Neural crest cell (in vitro differentiated cells): ENCODE results near the gene S100A1. TPM values are rescaled to one million over a fixed set of nuclear protein-coding genes. Genes with fewer than 3 reads are reported as not detected.
A peak's percentile ranks its signal among the peaks of the same experiment; 100 is the strongest.
"Not testable (repeated sequence)": the region's sequence is repeated elsewhere in the genome, so short reads cannot be mapped to it uniquely, and the experiment has no call there.

ENCODE experiments used
- DNase-seq: peaks from one replicate; pipeline ENCODE4 v3.0.0; 2021; ENCODE audit warnings: low read depth, mixed read lengths, low spot score
- H3K27ac Mint-ChIP-seq: one replicate; pipeline ENCODE4 v1.8.0; 2021; ENCODE audit warnings: mild to moderate bottlenecking, mixed read lengths; ENCODE audit not compliant: unreplicated experiment
- H3K27me3 Mint-ChIP-seq: 2 replicates; pipeline ENCODE4 v1.8.0; 2021; ENCODE audit warnings: low read depth, mild to moderate bottlenecking, mixed read lengths
- H3K36me3 Mint-ChIP-seq: 2 replicates; pipeline ENCODE4 v1.8.0; 2021; ENCODE audit warnings: low read depth, mild to moderate bottlenecking, mixed read lengths
- H3K4me1 Mint-ChIP-seq: 2 replicates; pipeline ENCODE4 v1.8.0; 2021; ENCODE audit warnings: mixed read lengths
- H3K4me3 Mint-ChIP-seq: one replicate; pipeline ENCODE4 v1.8.0; 2021; ENCODE audit warnings: mild to moderate bottlenecking, mixed read lengths
- H3K9me3 Mint-ChIP-seq: 2 replicates; pipeline ENCODE4 v1.8.0; 2021; ENCODE audit warnings: mixed read lengths
- total RNA-seq: library from RNA; stranded (reverse); gene quantifications from 2 replicates; pipeline ENCODE4 v1.2.1, GENCODE V29; 2021
- TF ChIP-seq, protein P1 (sequence below): fragments of 200-600 bp; sonication (generic); conservative IDR thresholded peaks from 2 replicates; pipeline ENCODE4 v1.5.0; 2021; ENCODE audit warnings: antibody characterized with exemption, mild to moderate bottlenecking

S100A1 gene
- total RNA-seq, 1 donor from 2014 or later, result not detected

DNA sequence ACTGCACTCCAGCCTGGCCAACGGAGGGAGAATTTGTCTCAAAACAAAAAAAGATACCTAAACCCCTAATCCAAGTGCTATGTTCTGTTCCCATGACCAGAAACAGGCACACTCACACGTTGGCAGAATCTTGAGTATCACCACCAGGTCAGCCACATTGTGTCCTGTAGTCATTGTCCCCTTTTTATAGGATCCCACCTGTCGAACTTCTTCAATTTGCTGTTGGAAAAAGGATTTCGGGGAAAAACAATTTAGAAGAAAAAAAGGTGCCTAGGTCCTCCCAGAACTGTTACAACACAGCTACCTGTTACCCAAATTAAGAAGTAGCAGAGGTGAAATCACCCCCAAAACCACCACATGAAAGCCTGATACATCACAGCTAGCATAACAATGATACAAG lies 39.2 kb downstream of the S100A1 start:
- Mint-ChIP-seq H3K27me3 (no peaks in the 10 kb centered on the region), H3K9me3 (no peaks in the 10 kb centered on the region), H3K36me3 (peaks cover 27% of the 10 kb centered on the region), H3K4me1 (peaks cover 24% of the 10 kb centered on the region), H3K27ac (no peak overlapping the region), H3K4me3 (peak overlapping the region; percentile 87)
- DNase-seq, result no peak
- TF ChIP-seq, protein P1, sequence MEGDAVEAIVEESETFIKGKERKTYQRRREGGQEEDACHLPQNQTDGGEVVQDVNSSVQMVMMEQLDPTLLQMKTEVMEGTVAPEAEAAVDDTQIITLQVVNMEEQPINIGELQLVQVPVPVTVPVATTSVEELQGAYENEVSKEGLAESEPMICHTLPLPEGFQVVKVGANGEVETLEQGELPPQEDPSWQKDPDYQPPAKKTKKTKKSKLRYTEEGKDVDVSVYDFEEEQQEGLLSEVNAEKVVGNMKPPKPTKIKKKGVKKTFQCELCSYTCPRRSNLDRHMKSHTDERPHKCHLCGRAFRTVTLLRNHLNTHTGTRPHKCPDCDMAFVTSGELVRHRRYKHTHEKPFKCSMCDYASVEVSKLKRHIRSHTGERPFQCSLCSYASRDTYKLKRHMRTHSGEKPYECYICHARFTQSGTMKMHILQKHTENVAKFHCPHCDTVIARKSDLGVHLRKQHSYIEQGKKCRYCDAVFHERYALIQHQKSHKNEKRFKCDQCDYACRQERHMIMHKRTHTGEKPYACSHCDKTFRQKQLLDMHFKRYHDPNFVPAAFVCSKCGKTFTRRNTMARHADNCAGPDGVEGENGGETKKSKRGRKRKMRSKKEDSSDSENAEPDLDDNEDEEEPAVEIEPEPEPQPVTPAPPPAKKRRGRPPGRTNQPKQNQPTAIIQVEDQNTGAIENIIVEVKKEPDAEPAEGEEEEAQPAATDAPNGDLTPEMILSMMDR, result no peak

DNA sequence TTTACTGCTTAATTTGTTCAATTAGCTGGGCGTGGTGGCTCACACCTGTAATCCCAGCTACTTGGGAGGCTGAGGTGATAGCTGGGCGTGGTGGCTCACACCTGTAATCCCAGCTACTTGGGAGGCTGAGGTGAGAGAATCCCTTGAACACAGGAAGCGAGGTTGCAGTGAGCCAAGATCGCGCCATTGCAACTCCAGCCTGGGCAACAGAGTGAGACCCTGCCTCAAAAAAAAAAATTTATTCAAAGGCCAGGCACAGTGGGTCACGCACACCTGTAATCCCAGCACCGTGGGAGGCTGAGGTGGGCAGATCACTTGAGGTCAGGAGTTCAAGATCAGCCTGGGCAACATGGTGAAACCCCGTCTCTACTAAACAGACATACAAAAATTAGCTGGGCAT lies 40.4 kb downstream of the S100A1 start:
- not testable (repeated sequence) for DNase-seq, H3K9me3 Mint-ChIP-seq, H3K27ac Mint-ChIP-seq, H3K27me3 Mint-ChIP-seq
- Mint-ChIP-seq H3K4me1 (peaks cover 24% of the 10 kb centered on the region), H3K36me3 (peaks cover 26% of the 10 kb centered on the region), H3K4me3 (peak overlapping the region; percentile 87)

DNA sequence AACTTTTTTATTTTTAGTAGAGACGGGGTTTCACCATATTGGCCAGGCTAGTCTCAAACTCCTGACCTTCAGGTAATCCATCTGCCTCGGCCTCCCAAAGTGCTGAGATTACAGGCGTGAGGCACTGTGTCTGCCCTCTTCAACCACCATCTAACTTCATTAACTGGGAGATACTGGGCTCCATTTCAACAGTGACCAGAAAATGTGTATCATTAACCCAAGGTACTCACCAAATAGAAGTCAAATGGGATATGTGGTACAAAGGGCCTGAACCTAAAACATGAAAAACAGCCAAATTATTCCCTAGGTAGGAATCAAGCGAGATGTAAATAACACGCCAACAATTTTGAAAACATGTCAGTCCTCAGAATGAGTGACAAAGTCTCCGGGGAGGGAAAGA lies 41.4 kb downstream of the S100A1 start:
- TF ChIP-seq, protein P1, result no peak
- no peak overlapping the region for H3K4me3 Mint-ChIP-seq
- peaks cover 23% of the 10 kb centered on the region for H3K36me3 Mint-ChIP-seq
- no peak for DNase-seq
- H3K27ac Mint-ChIP-seq, result no peak overlapping the region
- peaks cover 24% of the 10 kb centered on the region for H3K4me1 Mint-ChIP-seq
- peaks cover 2% of the 10 kb centered on the region for H3K27me3 Mint-ChIP-seq
- H3K9me3 Mint-ChIP-seq, result no peaks in the 10 kb centered on the region

DNA sequence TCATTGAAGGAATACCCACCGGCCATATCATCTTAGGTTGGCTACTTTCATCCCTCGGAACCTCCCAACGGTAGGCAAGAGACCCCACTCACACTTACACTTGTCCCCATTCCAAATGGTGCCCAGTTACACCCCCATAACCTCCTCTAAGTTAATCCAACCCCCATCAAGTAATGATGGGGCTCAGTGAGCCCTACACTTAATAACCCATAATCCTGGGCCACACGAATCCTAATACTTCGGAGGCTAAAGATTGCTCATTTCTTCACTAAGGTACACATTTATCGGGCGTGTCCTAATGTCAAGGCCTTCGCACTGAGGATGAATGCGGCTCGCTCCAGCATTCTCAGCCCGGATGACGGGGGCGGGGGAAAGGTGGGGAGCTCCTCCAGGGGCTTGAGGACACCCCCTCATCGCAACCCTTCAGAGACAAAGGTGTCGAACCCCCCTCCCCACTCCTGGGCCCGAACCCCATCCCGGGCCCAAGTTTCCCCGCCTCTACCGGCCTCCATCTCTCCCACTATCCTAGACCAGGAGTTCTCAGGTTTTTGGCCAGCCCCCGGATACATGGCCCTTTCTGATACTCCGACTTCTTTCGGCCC lies 42.1 kb downstream of the S100A1 start:
- peaks cover 2% of the 10 kb centered on the region for H3K27me3 Mint-ChIP-seq
- no peak overlapping the region for H3K27ac Mint-ChIP-seq
- peaks cover 24% of the 10 kb centered on the region for H3K4me1 Mint-ChIP-seq
- DNase-seq, result no peak
- H3K36me3 Mint-ChIP-seq, result peaks cover 19% of the 10 kb centered on the region
- H3K9me3 Mint-ChIP-seq, result no peaks in the 10 kb centered on the region
- H3K4me3 Mint-ChIP-seq, result no peak overlapping the region
- TF ChIP-seq, protein P1, result no peak

DNA sequence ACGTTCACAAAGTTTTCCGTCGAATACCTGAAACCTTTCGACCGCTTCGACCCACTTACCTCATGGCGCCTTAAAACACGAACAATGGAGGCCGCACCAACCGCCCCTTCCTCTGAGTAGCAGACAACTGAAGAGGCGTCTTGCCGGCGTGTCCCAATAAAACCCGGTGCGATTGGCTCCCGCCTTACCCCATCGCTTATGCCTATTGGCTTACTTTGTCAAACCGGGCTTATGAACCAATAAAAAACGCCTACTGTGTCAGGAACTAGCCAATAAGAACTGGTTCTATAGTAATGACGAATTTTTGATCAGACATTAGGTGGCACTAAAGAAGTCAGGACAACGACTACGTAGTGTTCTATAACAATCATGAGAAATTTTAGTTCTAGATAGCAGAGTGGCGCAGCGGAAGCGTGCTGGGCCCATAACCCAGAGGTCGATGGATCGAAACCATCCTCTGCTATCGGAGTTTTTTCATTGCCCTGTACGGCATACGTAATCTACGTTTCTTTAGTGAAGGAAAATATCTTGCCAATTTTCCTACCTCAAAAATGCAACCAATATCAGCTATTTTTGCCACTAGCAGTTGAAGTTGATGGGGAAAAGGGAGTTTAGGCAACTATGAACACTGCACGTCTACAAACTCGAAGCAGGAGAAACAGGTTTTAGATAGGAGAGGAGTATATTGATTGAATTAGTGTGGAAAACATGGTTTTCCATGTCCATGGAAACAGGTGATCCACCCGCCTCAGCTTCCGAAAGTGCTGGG lies 42.8 kb downstream of the S100A1 start, which contains the start of gene ILF2:
TSS of gene ILF2 (minus strand) at position 135 of the 769 bp plus-strand sequence. CDS start at position 64, 71 bp downstream.
- TF ChIP-seq, protein P1, result no peak
- peaks cover 16% of the 10 kb centered on the region for H3K36me3 Mint-ChIP-seq
- peaks cover 2% of the 10 kb centered on the region for H3K27me3 Mint-ChIP-seq
- no peaks in the 10 kb centered on the region for H3K9me3 Mint-ChIP-seq
- H3K4me3 Mint-ChIP-seq, result no peak within 1 kb of the TSS
- no peak within 1 kb of the TSS for H3K27ac Mint-ChIP-seq
- peaks cover 24% of the 10 kb centered on the region for H3K4me1 Mint-ChIP-seq
- peak; percentile 93 for DNase-seq
